ENCODE results near the gene PIK3CA.
"Not testable (repeated sequence)": the region's sequence is repeated elsewhere in the genome, so short reads cannot be mapped to it uniquely, and the experiment has no call there.

Gene PIK3CA

GRCh38 chr3:179196098-179196497 lies 47.9 kb downstream of the PIK3CA start:
- no peak for DNase-seq (ENCODE audit: low spot score)

DNA sequence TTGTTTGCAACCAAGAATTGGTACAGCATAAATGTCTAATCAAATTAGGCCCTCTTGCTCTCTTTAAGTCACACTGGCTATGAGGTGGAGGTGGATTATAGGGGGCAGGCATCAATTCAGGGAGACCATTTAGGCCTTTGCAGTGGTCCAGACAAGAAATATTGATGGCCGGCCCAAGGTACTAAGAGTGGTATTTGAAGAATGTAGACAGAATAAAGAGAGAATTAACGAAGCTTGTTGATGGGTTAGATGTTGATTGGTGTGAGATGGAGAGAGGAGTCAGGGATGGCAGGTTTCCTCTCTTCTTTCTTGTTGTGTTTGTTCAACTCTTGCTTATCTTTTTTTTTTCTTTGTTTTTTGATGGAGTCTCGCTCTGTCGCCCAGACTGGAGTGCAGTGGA lies 48.5 kb downstream of the PIK3CA start:
- DNase-seq (ENCODE audit: low spot score), result no peak

DNA sequence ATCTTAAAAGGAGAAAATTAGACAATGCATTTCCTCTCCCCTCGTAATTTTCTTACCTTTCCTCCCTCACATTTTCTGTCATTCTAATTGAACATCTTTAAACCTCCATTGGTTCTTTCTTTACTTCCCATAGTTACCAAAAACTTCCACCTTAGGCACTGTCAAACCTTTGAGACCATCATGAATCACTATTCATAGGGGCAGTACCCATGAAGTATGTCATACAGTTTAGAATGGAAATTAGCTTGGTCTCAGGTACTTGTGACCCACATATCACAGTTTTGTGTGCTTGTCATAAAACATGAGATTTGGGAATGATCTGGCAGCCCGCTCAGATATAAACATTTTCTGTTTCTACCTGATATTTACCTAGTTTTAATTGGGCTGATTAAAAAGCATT lies 52.6 kb downstream of the PIK3CA start:
- DNase-seq (ENCODE audit: low spot score), result no peak

- DNase-seq (ENCODE audit: low spot score), result not testable (repeated sequence)
Measured at GRCh38 chr3:179215550-179215949, 67.4 kb downstream of the PIK3CA start.

GRCh38 chr3:179218213-179218612 lies 70.1 kb downstream of the PIK3CA start:
- DNase-seq (ENCODE audit: low spot score), result not testable (repeated sequence)

DNA sequence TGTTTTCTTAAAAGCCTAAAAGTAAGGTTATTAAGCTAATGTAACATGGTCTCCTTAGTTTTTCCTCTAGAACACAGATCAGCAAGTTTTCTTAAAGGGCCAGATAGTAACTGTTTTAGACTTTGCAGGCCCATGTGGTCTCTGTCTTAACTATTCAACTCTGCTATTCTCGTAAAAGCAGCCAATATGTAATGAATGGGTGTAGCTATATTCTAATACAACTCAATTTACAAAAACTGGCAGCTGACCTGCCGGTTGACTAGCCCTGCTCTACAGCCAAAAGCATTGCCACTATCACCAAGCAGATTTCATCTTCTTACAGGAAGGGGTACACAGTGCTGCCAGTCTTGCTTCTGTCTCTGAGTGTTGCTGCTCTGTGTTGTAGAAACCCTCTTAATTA lies 75.4 kb downstream of the PIK3CA start:
- no peak for DNase-seq (ENCODE audit: low spot score)

GRCh38 chr3:179224584-179224983 lies 76.4 kb downstream of the PIK3CA start:
- no peak for DNase-seq (ENCODE audit: low spot score)

DNA sequence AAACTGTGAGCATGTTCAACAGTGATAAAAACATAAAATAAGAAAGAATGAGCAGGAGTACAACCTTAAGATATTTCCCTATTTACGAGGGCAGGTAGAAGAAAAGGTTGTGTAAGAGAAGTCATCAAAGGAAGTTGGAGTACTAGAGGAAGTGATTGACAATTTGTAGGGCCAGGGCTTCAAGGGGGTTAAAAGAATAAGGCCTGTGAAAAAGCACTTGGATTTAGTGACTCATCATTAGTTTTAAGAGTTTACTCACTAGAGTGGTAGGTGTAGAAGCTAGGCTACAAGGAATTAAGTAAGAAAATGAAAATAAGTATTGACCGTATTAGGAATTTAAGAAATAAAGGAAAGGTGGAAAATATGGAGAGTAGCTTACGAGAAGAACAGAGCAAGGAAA lies 79.2 kb downstream of the PIK3CA start:
- DNase-seq (ENCODE audit: low spot score), result no peak

GRCh38 chr3:179229177-179229576 lies 81.0 kb downstream of the PIK3CA start:
- no peak for DNase-seq (ENCODE audit: low spot score)

GRCh38 chr3:179233043-179233442 lies 84.9 kb downstream of the PIK3CA start:
- DNase-seq (ENCODE audit: low spot score), result no peak

DNA sequence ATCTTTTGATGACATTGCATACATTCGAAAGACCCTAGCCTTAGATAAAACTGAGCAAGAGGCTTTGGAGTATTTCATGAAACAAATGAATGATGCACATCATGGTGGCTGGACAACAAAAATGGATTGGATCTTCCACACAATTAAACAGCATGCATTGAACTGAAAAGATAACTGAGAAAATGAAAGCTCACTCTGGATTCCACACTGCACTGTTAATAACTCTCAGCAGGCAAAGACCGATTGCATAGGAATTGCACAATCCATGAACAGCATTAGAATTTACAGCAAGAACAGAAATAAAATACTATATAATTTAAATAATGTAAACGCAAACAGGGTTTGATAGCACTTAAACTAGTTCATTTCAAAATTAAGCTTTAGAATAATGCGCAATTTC lies 86.0 kb downstream of the PIK3CA start:
- DNase-seq (ENCODE audit: low spot score), result no peak

GRCh38 chr3:179236669-179237301 lies 88.6 kb downstream of the PIK3CA start:
- DNase-seq (ENCODE audit: low spot score), result no peak

- not testable (repeated sequence) for DNase-seq (ENCODE audit: low spot score)
Measured at GRCh38 chr3:179240299-179240698, 92.1 kb downstream of the PIK3CA start.

- DNase-seq (ENCODE audit: low spot score), result not testable (repeated sequence)
Measured at GRCh38 chr3:179242859-179243258, 94.7 kb downstream of the PIK3CA start.

GRCh38 chr3:179244878-179245277 lies 96.7 kb downstream of the PIK3CA start:
- no peak for DNase-seq (ENCODE audit: low spot score)

GRCh38 chr3:179247289-179248015 lies 99.3 kb downstream of the PIK3CA start:
- no peak for DNase-seq (ENCODE audit: low spot score)

DNA sequence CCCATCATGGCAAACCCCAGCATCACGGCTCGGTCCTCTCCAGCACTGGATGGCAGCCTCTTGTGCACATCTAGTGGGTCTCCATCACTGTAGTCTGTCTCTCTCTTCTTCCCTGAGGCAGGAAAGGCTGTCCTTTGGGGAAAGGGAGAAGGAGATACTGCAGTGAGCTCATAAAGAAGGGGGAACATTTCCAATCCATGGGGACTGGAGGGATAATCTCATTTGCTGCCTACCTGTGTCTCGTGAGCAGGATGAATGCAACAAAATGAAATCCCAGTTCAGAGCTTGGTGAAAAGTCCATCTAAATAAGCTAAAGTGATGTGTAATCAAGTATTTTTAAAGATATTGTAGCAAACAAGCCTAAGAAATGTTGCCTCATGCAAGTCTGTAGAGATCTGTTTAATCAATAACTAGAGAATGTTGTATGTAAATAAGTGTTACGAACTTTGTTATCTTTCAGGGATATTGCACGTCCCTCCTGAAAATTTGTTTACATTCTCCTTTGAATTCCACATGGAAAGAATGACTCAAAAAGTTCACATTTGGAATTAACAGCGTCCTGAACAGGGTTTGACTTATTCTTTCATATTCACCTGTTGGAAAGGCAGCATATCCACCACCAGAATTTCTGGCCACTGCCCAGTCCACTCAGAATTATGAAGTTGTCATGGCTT lies 102.8 kb downstream of the PIK3CA start, which contains the start of gene KCNMB3:
KCNMB3 (minus strand) TSS at position 312 of the 674 bp plus-strand sequence; CDS start at position 188, 124 bp downstream.
- no peak for DNase-seq (ENCODE audit: low spot score)

- no peak for DNase-seq (ENCODE audit: low spot score)
Measured at GRCh38 chr3:179256813-179257212, 108.7 kb downstream of the PIK3CA start.

GRCh38 chr3:179257742-179258141 lies 109.6 kb downstream of the PIK3CA start:
- DNase-seq (ENCODE audit: low spot score), result not testable (repeated sequence)

DNA sequence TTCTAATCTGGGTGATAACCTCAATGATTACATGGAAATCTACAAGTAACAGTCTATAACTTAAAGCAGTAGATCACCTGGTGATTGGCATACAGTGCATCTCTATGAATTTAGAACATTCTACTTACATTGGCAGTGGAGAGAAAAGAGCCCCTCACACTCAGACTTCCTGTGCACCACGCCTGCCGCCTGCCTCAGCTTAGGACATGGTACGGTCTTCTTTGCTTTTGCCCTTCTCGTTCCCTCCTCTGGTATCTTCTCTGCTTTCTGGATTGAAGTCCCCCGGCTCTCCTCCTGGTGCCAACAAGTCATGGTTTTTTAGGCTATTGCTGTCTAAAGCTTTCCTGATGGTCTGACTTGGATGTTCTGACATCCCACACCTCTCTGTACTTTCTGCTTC lies 110.7 kb downstream of the PIK3CA start:
- peak; percentile 23 for DNase-seq (ENCODE audit: low spot score)

DNA sequence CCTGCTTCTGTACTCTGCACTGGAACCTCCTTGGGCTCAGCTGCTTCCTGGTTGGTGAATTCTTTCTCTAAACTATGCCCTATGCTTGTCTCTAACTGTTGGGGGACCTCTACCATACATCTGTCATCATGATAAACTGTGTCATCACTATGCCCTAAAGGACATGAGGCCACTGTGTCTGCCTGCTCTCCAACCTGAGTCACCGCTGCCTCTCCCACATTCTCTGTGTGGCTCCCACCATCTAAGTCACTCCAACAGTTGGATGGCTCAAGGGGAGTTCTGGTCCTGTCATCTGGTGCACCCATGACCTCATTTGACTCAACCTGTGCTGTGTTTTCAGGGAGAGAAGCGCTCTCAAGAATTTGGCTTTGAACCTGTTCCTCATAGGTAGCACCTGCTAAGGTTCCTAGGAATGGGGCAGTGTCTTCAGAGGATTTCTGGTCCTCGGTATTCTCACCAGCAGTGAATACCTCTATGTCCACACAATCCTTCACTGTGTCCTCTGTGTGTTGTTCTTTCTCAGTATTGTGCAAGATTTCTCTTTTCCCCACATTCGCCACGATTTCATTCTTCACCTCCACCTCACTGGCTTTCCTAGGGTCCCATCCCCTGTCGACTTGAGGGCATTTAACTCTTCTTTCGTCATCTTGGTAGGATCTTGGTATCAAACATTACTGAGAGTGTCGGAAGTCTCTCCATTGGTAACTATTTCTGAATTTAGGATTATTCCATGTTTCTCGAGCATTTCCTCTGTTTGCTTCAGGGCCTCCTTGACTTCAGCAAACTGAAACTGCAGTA lies 112.0 kb downstream of the PIK3CA start:
- DNase-seq (ENCODE audit: low spot score), result not testable (repeated sequence)

Data from SK-N-DZ (cell line).